Mononuclear cell (primary cell): ENCODE measurements around the gene PTPRCAP. TPM values are rescaled to one million over a fixed set of nuclear protein-coding genes. Genes with fewer than 3 reads are reported as not detected.

Experiments used
- H3K27me3 ChIP-seq: 2 replicates; pipeline ENCODE4 v1.6.0; 2011; ENCODE audit warnings: low read length, control low read depth; ENCODE audit not compliant: insufficient read depth
- H3K4me1 ChIP-seq: 2 replicates; pipeline ENCODE4 v1.5.1; 2011; ENCODE audit warnings: mild to moderate bottlenecking, low read length, control low read depth; ENCODE audit not compliant: insufficient read depth
- H3K4me3 ChIP-seq: 2 replicates; pipeline ENCODE4 v1.5.1; 2011; ENCODE audit warnings: mild to moderate bottlenecking, low read length, moderate library complexity
- H3K9me3 ChIP-seq: 2 replicates; pipeline ENCODE4 v1.5.1; 2011; ENCODE audit warnings: low read depth, mild to moderate bottlenecking, control low read depth, low read length
- total RNA-seq: library from RNA; depleted of rRNA; stranded (reverse); fragments of >200 nt; gene quantifications from one replicate; pipeline ENCODE4 v1.2.3, GENCODE V29; 2012

Gene PTPRCAP
- total RNA-seq, 1 donor = 137 TPM

DNA sequence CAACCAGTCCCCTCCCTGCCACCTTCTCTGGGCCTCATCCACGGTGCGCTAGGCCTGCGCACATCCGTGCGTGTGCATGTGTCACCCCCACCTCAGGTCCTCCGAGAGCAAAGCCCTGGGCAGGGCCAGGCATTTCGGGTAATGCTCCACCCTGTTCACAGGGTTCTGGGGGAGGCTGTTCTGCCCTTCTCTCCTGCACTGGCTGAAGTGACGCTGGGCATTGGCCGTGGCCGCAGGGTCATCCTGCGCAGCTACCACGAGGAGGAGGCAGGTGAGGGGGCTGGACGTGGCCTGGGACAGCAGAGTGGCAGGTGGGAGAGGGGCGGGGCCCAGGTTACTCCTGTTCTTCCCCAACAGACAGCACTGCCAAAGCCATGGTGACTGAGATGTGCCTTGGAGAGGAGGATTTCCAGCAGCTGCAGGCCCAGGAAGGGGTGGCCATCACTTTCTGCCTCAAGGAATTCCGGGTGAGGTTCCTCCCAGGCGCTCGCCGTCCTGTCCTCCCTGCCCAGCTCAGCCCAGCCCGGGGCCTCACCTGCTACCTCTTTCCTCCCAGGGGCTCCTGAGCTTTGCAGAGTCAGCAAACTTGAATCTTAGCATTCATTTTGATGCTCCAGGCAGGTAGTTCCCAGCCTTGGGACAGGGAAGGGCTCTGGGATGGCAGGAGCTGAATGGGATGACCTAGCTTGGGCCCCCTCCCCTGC is 41.8 kb downstream of the PTPRCAP start:
- peaks cover 60% of the 10 kb centered on the region for H3K4me1 ChIP-seq

DNA sequence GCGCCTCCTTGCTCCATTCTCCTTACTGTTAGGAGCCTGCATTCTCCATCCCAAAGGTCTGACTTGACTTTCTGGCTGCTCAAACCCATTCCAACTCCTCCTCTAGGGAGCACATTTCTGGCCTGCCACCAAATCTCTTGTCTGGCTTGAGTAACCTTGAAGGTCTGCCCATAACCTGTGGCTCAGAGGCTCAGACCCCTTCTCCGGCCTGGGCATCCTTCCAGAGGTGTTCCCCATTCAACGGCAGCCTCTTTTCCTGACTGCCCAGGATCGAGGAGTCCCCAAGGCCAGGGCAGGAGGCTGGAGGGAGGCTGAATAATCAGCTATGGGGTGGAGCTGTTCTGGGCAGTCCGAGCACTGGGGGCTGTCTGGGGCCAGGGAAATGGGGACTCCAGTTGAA is 43.5 kb downstream of the PTPRCAP start:
- no peak overlapping the region for H3K4me3 ChIP-seq
- no peaks in the 10 kb centered on the region for H3K27me3 ChIP-seq
- peaks cover 52% of the 10 kb centered on the region for H3K4me1 ChIP-seq
- H3K9me3 ChIP-seq = no peaks in the 10 kb centered on the region

More for the DNA sequence above, 41.8 kb downstream of the PTPRCAP start:
- Histone ChIP-seq H3K9me3 (no peaks in the 10 kb centered on the region), H3K27me3 (no peaks in the 10 kb centered on the region), H3K4me3 (no peak overlapping the region)

DNA sequence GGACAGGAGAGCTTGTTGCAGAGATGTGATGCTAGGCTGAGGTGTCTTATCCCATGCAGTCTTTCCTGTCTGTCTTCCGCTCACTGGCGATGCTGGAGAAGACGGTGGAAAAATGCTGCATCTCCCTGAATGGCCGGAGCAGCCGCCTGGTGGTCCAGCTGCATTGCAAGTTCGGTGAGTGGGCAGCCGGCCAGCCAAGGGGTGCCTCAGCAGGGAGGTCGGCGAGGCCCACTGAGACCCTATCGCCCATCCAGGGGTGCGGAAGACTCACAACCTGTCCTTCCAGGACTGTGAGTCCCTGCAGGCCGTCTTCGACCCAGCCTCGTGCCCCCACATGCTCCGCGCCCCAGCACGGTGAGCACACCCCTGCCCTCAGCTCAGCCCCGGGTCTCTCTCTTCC is 44.0 kb downstream of the PTPRCAP start:
- Histone ChIP-seq H3K27me3 (no peaks in the 10 kb centered on the region), H3K4me1 (peaks cover 46% of the 10 kb centered on the region), H3K4me3 (no peak overlapping the region), H3K9me3 (no peaks in the 10 kb centered on the region)

DNA sequence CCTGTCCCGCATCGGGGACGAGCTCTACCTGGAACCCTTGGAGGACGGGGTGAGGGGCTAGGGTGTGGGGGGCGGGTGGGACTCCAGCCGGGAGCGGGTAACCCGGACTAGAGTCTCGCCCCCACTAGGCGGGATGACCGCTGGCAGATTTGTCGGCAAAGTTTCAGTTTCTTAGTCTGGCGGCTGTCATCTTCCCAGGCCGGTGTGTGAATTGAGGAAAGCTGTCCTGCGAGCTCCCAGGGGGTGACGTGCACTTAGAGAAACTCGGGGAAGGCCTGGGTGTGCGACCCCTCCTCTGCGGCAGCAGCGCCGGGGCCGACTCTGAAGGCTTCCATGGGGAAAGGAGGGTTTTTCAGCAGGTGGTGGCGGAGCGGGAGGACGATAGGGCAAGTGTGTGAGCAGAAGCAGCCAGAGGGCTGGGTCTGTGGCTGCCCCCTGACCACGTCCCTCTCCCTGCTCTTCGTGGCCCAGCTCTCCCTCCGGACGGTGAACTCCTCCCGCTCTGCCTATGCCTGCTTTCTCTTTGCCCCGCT is 45.2 kb downstream of the PTPRCAP start:
- H3K9me3 ChIP-seq = no peaks in the 10 kb centered on the region
- H3K27me3 ChIP-seq = no peaks in the 10 kb centered on the region
- peaks cover 35% of the 10 kb centered on the region for H3K4me1 ChIP-seq
- peak overlapping the region; percentile 66 for H3K4me3 ChIP-seq

DNA sequence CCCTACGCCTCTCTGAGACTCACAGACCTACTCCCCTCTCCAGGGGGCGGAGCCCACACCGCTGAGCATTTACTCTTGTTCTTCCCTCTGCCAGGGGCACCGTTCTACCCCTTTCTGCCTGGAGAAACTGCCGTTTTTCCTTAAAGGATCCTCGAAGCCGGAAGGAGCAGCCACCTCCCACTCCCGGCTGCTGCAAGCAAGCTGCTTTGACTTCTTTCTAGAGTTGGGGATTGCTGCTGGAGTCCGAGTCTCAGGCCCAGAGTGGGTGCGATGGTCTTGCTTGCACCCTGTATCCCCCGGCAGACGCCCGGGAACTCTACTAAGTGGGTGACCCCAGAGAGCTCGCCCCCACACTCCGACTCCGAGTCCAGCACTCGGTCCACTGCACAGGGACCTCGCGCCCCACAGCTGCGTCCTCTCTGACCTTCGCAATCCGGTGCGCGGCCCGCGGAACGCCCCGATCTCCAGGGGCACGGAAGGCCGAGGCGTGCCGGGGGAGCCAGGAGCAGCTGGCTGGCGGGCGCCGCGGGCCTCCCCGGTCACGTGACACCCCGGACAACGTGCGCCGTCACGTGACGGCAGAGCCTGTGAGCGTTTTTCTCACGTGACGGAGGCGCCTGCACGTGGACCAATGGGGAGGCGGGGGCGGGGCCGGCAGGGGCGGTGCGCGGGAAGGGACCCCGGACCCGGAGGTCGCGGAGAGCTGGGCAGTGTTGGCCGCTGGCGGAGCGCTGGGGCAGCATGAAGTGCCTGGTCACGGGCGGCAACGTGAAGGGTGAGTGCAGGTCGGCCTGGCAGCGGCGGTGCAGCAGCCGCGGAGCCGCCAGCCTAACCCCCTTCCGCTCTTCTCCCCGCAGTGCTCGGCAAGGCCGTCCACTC is 45.9 kb downstream of the PTPRCAP start, which contains the start of gene RAD9A:
Gene RAD9A, plus strand, starts transcription at position 683 of the 879 bp plus-strand sequence. Its CDS starts 59 bp downstream, at position 742.
- H3K9me3 ChIP-seq = no peaks in the 10 kb centered on the region
- no peaks in the 10 kb centered on the region for H3K27me3 ChIP-seq
- peaks cover 35% of the 10 kb centered on the region for H3K4me1 ChIP-seq
- H3K4me3 ChIP-seq = peak within 1 kb of the TSS; percentile 66

DNA sequence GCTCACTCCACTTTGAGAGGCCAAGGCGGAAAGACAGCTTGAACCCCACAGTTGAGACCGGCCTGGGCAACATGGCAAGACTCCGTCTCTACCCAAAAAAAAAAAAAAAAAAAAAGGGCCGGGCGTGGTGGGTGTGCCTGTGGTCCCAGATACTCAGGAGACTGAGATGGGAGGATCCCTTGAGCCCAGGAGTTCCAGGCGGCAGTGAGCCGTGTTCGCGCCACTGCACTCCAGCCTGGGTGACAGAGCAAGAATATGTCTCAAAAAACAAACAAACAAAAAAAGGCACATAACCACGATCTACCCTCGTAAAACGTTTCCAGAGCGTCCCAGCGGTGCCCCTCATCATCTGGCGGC is 46.6 kb downstream of the PTPRCAP start:
- H3K4me1 ChIP-seq = peaks cover 32% of the 10 kb centered on the region
- H3K4me3 ChIP-seq = peak overlapping the region; percentile 66
- no peaks in the 10 kb centered on the region for H3K27me3 ChIP-seq
- H3K9me3 ChIP-seq = no peaks in the 10 kb centered on the region

DNA sequence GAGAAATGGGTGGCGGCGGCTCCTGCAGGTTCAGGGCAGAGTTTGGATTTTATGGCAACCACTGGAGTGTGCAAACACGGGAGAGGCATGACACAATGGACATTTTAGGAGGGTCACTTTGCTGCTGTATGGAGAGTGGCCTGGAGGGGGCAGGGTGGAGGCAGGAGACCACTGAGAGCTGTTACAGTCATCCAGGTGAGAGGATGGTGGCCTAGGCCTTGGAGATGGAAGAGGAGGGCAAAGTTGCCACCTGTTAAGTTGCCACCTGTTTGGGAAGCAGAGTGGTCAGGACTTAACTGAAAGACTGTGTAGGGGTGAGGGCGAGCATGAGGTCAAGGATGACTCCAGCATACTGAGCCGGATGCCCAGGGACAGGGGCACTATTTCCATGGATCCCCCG is 48.0 kb downstream of the PTPRCAP start:
- H3K4me1 ChIP-seq = peaks cover 32% of the 10 kb centered on the region

DNA sequence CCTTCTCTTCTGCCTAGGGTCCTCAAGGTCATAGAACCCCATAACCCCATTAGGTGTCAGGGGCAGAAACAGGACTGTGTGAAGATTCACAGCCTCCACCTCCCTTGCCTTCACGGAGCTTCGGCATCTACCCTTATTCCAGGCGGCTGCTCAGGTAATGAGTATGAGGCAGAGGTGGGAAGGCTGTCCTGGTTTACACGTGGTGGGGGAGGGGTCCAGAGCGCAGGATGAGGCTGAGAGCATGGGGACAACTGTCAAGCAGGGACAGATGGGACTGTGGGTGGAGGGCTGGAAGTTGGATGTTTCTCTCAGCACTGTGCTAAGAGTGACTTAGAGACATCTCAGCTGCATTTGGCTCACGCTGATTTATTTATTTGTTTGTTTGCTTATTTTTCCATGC is 50.0 kb downstream of the PTPRCAP start:
- H3K27me3 ChIP-seq = no peaks in the 10 kb centered on the region
- no peaks in the 10 kb centered on the region for H3K9me3 ChIP-seq
- no peak overlapping the region for H3K4me3 ChIP-seq
- peaks cover 29% of the 10 kb centered on the region for H3K4me1 ChIP-seq

More for the DNA sequence above, 48.0 kb downstream of the PTPRCAP start:
- Histone ChIP-seq H3K9me3 (no peaks in the 10 kb centered on the region), H3K4me3 (no peak overlapping the region), H3K27me3 (no peaks in the 10 kb centered on the region)

DNA sequence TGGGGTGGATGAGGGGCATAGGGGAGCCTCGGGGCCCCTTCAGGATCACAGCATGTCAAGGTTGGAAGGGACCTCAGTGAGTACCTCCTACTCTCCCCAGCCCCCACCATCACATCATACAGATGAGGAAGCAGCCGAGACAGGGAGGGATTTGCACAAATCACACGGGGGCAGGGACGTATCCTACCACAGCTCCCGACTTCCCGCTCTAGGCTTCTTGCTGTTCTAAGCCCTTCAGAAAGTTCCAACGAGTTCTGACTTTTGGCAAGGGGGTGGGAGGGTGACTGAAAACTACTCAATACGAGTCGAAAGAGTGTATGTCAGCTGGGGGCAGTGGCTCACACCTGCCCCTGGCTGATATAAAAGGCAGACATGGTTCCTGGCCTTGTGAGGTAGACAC is 50.4 kb downstream of the PTPRCAP start:
- Histone ChIP-seq H3K27me3 (no peaks in the 10 kb centered on the region), H3K4me3 (no peak overlapping the region), H3K9me3 (no peaks in the 10 kb centered on the region), H3K4me1 (peaks cover 30% of the 10 kb centered on the region)

Other genes with a start within 250 kb of the PTPRCAP start
- 185 TPM for gene GRK2, start 171.2 kb downstream of the PTPRCAP start, total RNA-seq
- gene ANKRD13D, start 148.4 kb downstream of the PTPRCAP start, total RNA-seq = 48.4 TPM
- gene SSH3, start 134.2 kb downstream of the PTPRCAP start, total RNA-seq = 4.6 TPM
- 33.9 TPM for gene POLD4, start 84.1 kb downstream of the PTPRCAP start, total RNA-seq
- 11.0 TPM for gene CLCF1, start 64.1 kb downstream of the PTPRCAP start, total RNA-seq
- 7.8 TPM for gene RAD9A, start 45.7 kb downstream of the PTPRCAP start, total RNA-seq
- 126 TPM for gene PPP1CA, start 35.8 kb downstream of the PTPRCAP start, total RNA-seq
- gene TBC1D10C, start 33.6 kb downstream of the PTPRCAP start, total RNA-seq = 51.6 TPM
- 3.3 TPM for gene CARNS1, start 22.0 kb downstream of the PTPRCAP start, total RNA-seq
- gene RPS6KB2, start 9.2 kb downstream of the PTPRCAP start, total RNA-seq = 52.1 TPM
- 28.1 TPM for gene CORO1B, start 5.8 kb upstream of the PTPRCAP start, total RNA-seq
- gene GPR152, start 15.0 kb upstream of the PTPRCAP start, total RNA-seq = not detected
- 2.6 TPM for gene CABP4, start 17.7 kb upstream of the PTPRCAP start, total RNA-seq
- gene TMEM134, start 31.6 kb upstream of the PTPRCAP start, total RNA-seq = 18.4 TPM
- 77.2 TPM for gene AIP, start 45.3 kb upstream of the PTPRCAP start, total RNA-seq
- gene PITPNM1, start 67.7 kb upstream of the PTPRCAP start, total RNA-seq = 62.0 TPM
- gene CDK2AP2, start 70.5 kb upstream of the PTPRCAP start, total RNA-seq = 9.7 TPM
- not detected for gene CABP2, start 85.8 kb upstream of the PTPRCAP start, total RNA-seq
- gene GSTP1, start 146.1 kb upstream of the PTPRCAP start, total RNA-seq = 294 TPM
- gene NDUFV1, start 169.3 kb upstream of the PTPRCAP start, total RNA-seq = 90.1 TPM
- 2.3 TPM for gene NUDT8, start 192.3 kb upstream of the PTPRCAP start, total RNA-seq
- not detected for gene TBX10, start 202.1 kb upstream of the PTPRCAP start, total RNA-seq
- 0.31 TPM for gene ACY3, start 213.0 kb upstream of the PTPRCAP start, total RNA-seq
- not detected for gene ALDH3B2, start 236.9 kb upstream of the PTPRCAP start, total RNA-seq